Suprapubic skin (tissue), 4 donors: Measurements from ENCODE around the gene SLC39A2.

ENCODE experiments used
- EP300 ChIP-seq: sonication (generic); formaldehyde crosslinking; IDR thresholded peaks from one replicate; pipeline ENCODE4 v1.6.1; 2017; ENCODE audit warnings: antibody characterized with exemption
- POLR2A ChIP-seq, 2 donors: fragments of 450-650 bp; IDR thresholded peaks; one replicate each; pipeline ENCODE4 v1.6.1; 2017; ENCODE audit warnings: antibody characterized with exemption in 2 of 2, mild to moderate bottlenecking in 2 of 2, moderate library complexity in 2 of 2
- POLR2AphosphoS5 ChIP-seq, 3 donors: sonication (generic); formaldehyde crosslinking; IDR thresholded peaks; one replicate each; pipeline ENCODE4 v1.6.1; 2017; ENCODE audit warnings: antibody characterized with exemption in 3 of 3
- TF ChIP-seq, protein P1 (sequence below), 2 donors: fragments of 200-600 bp in 1 of 2; fragments of 450-650 bp in 1 of 2; sonication (generic) in 1 of 2; IDR thresholded peaks; one replicate each; pipeline ENCODE4 v1.5.1; 2016 to 2019; ENCODE audit warnings: antibody characterized with exemption in 2 of 2, mild to moderate bottlenecking in 1 of 2, moderate library complexity in 1 of 2

DNA sequence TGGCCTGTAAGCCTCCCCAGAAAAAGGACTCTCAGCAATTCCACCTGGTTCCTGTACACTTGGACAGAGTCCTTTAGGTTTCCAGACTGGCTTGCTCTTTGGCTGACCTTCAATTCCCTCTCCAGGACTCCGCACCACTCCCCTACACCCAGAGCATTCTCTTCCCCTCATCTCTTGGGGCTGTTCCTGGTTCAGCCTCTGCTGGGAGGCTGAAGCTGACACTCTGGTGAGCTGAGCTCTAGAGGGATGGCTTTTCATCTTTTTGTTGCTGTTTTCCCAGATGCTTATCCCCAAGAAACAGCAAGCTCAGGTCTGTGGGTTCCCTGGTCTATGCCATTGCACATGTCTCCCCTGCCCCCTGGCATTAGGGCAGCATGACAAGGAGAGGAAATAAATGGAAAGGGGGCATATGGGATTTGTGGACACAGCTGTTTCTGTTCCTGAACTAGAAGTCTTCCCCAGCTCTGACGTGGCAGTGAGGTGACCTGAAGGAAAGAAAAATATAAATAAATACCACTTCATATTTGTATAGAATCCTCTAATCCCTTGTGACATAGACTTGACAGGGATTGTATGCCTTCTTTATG, 44.4 kb downstream of the SLC39A2 start:
- TF ChIP-seq, protein P1, sequence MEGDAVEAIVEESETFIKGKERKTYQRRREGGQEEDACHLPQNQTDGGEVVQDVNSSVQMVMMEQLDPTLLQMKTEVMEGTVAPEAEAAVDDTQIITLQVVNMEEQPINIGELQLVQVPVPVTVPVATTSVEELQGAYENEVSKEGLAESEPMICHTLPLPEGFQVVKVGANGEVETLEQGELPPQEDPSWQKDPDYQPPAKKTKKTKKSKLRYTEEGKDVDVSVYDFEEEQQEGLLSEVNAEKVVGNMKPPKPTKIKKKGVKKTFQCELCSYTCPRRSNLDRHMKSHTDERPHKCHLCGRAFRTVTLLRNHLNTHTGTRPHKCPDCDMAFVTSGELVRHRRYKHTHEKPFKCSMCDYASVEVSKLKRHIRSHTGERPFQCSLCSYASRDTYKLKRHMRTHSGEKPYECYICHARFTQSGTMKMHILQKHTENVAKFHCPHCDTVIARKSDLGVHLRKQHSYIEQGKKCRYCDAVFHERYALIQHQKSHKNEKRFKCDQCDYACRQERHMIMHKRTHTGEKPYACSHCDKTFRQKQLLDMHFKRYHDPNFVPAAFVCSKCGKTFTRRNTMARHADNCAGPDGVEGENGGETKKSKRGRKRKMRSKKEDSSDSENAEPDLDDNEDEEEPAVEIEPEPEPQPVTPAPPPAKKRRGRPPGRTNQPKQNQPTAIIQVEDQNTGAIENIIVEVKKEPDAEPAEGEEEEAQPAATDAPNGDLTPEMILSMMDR (IDR thresholded peaks at IDR 0.05): no peak
- TF ChIP-seq EP300 (no peak), POLR2AphosphoS5 (IDR thresholded peaks at IDR 0.05) (no peak), POLR2A (IDR thresholded peaks at IDR 0.05) (no peak)
